DOHH2 (cell line): ENCODE data around the gene TYW1.
"Not testable (repeated sequence)": the region's sequence is repeated elsewhere in the genome, so short reads cannot be mapped to it uniquely, and the experiment has no call there.

Experiments
- H3F3A ChIP-seq: fragments of 200-600 bp; sonication (generic), shearing (Covaris generic); 2 replicates; pipeline ENCODE4 v1.6.0; 2016; ENCODE audit warnings: antibody characterized with exemption, mild to moderate bottlenecking; ENCODE audit not compliant: control insufficient read depth, insufficient read depth
- H3K27ac ChIP-seq: fragments of 200-600 bp; sonication (generic); 2 replicates; pipeline ENCODE4 v1.5.1; 2014; ENCODE audit warnings: low read depth, mild to moderate bottlenecking, low read length, moderate library complexity
- H3K27me3 ChIP-seq: fragments of 200-600 bp; sonication (generic); 2 replicates; pipeline ENCODE4 v1.6.1; 2014; ENCODE audit warnings: mild to moderate bottlenecking, low read length, mixed read lengths; ENCODE audit not compliant: control insufficient read depth
- H3K36me3 ChIP-seq: fragments of 200-600 bp; sonication (generic); 2 replicates; pipeline ENCODE4 v1.6.1; 2014; ENCODE audit warnings: mild to moderate bottlenecking, low read length, moderate library complexity, mixed read lengths; ENCODE audit not compliant: control insufficient read depth
- H3K4me1 ChIP-seq: fragments of 200-600 bp; sonication (generic); 2 replicates; pipeline ENCODE4 v1.6.1; 2014; ENCODE audit warnings: mild to moderate bottlenecking, low read length, mixed read lengths; ENCODE audit not compliant: control insufficient read depth
- H3K4me2 ChIP-seq: fragments of 200-600 bp; sonication (generic); 2 replicates; pipeline ENCODE4 v1.6.0; 2014; ENCODE audit warnings: mild to moderate bottlenecking, low read length, moderate library complexity
- H3K4me3 ChIP-seq: fragments of 200-600 bp; sonication (generic); 2 replicates; pipeline ENCODE4 v1.5.1; 2014; ENCODE audit warnings: mild to moderate bottlenecking, low read length, mixed read lengths
- H3K79me2 ChIP-seq: fragments of 200-600 bp; sonication (generic); 2 replicates; pipeline ENCODE4 v1.6.1; 2014; ENCODE audit warnings: mild to moderate bottlenecking, low read length, mixed read lengths; ENCODE audit not compliant: control insufficient read depth
- H3K9me2 ChIP-seq: fragments of 200-600 bp; sonication (generic); replicated peaks from 2 replicates; pipeline ENCODE4 v1.6.1; 2014; ENCODE audit warnings: mild to moderate bottlenecking, low read length, mixed read lengths; ENCODE audit not compliant: control insufficient read depth
- H3K9me3 ChIP-seq: fragments of 200-600 bp; sonication (generic); 2 replicates; pipeline ENCODE4 v1.6.1; 2014; ENCODE audit warnings: antibody characterized with exemption, low read length, mixed read lengths; ENCODE audit not compliant: control insufficient read depth, insufficient read depth
- H4K20me1 ChIP-seq: fragments of 200-600 bp; sonication (generic); 2 replicates; pipeline ENCODE4 v1.6.0; 2014; ENCODE audit warnings: low read depth, mild to moderate bottlenecking, antibody characterized with exemption, low read length, moderate library complexity; ENCODE audit not compliant: control insufficient read depth, insufficient read depth
- EZH2phosphoT487 ChIP-seq: fragments of 200-600 bp; sonication (generic); IDR thresholded peaks from 2 replicates; pipeline ENCODE4 v1.6.1; 2017; ENCODE audit warnings: borderline replicate concordance, mild to moderate bottlenecking, antibody characterized with exemption, low read length, moderate library complexity, mixed read lengths
- TF ChIP-seq, protein P1 (sequence below): fragments of 200-600 bp; sonication (generic); IDR thresholded peaks from one replicate; pipeline ENCODE4 v1.5.1; 2014; ENCODE audit warnings: antibody characterized with exemption, mild to moderate bottlenecking, low read depth, low read length; ENCODE audit not compliant: poor library complexity, severe bottlenecking

The TYW1 gene

DNA sequence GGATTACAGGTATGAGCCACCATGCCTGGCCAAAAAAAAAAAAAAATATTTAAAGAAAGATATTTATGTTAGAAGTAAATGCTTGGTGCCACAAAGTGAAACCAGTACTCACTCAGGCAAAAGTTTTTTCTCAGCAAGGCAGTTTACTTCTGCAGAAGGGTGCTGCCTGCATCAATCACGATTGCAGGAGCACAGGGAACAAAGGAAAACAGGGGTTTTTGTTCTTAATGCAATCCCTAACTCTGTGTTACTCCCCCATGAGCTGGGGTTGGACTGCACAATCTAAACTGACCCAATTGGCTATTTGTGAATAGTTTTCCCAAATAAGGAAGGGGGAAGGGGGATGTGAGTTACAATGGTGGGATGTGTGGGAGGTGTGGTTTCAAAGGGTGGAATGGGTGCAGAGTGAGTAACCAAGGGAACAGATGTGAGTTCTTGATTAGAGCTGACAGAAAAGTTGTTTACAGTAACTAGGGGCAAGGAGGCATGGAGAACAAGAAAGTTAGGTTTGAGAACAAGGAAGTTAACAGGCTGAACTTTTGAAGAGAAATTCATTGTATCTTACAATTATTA is 255.4 kb downstream of the TYW1 start:
- Histone ChIP-seq H3K4me3 (no peak overlapping the region), H3K9me3 (peaks cover 6% of the 10 kb centered on the region; the same call in 1 of the 2 replicates), H3K27ac (no peak overlapping the region), H3K4me2 (no peak overlapping the region), H3F3A (no peaks in the 10 kb centered on the region), H3K4me1 (no peaks in the 10 kb centered on the region), H3K27me3 (no peaks in the 10 kb centered on the region), H3K79me2 (no peaks in the 10 kb centered on the region), H3K36me3 (no peaks in the 10 kb centered on the region), H3K9me2 (no peaks in the 10 kb centered on the region), H4K20me1 (no peaks in the 10 kb centered on the region)
- TF ChIP-seq EZH2phosphoT487: no peak
- TF ChIP-seq, protein P1, sequence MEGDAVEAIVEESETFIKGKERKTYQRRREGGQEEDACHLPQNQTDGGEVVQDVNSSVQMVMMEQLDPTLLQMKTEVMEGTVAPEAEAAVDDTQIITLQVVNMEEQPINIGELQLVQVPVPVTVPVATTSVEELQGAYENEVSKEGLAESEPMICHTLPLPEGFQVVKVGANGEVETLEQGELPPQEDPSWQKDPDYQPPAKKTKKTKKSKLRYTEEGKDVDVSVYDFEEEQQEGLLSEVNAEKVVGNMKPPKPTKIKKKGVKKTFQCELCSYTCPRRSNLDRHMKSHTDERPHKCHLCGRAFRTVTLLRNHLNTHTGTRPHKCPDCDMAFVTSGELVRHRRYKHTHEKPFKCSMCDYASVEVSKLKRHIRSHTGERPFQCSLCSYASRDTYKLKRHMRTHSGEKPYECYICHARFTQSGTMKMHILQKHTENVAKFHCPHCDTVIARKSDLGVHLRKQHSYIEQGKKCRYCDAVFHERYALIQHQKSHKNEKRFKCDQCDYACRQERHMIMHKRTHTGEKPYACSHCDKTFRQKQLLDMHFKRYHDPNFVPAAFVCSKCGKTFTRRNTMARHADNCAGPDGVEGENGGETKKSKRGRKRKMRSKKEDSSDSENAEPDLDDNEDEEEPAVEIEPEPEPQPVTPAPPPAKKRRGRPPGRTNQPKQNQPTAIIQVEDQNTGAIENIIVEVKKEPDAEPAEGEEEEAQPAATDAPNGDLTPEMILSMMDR: no peak

DNA sequence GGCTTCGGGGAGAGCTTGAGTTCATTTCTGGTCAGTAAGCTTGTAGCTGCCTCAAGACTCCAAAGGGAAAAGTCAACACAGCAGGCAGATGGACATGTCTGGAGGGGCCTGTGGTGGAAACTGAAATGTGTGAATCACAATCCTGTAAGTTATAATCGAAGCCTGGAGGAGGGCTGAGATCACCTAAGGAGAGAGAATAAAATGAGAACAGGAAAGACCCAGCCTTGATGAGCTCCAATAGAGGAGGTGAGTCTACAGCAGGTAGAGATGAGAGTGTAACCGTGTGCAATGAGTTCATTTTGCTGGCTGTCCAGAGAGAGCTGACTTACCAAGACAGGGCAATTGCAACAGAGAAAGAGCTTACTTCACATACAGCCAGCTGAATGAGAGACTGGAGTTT is 258.4 kb downstream of the TYW1 start:
- not testable (repeated sequence) for H3K4me2 ChIP-seq, H3K4me1 ChIP-seq, H3K27me3 ChIP-seq, H3F3A ChIP-seq, H3K27ac ChIP-seq, H3K9me3 ChIP-seq, H4K20me1 ChIP-seq, H3K4me3 ChIP-seq, H3K79me2 ChIP-seq, H3K36me3 ChIP-seq, H3K9me2 ChIP-seq

DNA sequence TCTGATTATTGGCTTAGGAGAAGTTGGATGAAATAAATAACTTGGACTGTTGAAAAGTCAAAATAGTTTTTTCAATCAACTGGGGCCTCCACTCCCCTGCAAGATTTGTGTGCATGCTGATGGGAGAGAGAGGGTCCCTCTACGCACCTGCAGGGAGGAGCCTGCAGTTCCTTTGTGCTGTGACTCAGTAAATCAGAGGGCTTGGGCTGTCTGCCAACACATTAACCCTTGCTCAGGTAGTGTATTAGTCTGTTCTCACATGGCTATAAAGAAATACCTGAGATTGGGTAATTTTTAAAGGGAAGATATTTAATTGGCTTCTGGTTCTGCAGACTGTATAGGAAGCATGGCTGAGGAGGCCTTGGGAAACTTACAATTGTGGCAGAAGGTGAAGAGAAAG is 261.1 kb downstream of the TYW1 start:
- not testable (repeated sequence) for H3F3A ChIP-seq, H3K27me3 ChIP-seq, H4K20me1 ChIP-seq, H3K4me1 ChIP-seq, H3K27ac ChIP-seq, H3K4me3 ChIP-seq, H3K9me2 ChIP-seq, H3K4me2 ChIP-seq, H3K79me2 ChIP-seq, H3K36me3 ChIP-seq, H3K9me3 ChIP-seq

GRCh38 chr7:67259363-67259762 is 262.7 kb downstream of the TYW1 start:
- not testable (repeated sequence) for H3K27ac ChIP-seq, H3K9me3 ChIP-seq, H4K20me1 ChIP-seq, H3K4me3 ChIP-seq, H3K36me3 ChIP-seq, H3K27me3 ChIP-seq, H3K4me2 ChIP-seq, H3K4me1 ChIP-seq, H3K79me2 ChIP-seq, H3F3A ChIP-seq, H3K9me2 ChIP-seq

- not testable (repeated sequence) for H3K36me3 ChIP-seq, H3K9me3 ChIP-seq, H3K9me2 ChIP-seq, H3K4me2 ChIP-seq, H3K27ac ChIP-seq, H3K27me3 ChIP-seq, H3F3A ChIP-seq, H3K79me2 ChIP-seq, H4K20me1 ChIP-seq, H3K4me3 ChIP-seq, H3K4me1 ChIP-seq
These were observed 263.5 kb downstream of the TYW1 start for GRCh38 chr7:67260166-67260586.

GRCh38 chr7:67264000-67264399 is 267.4 kb downstream of the TYW1 start:
- H3K9me2 ChIP-seq, H3K27me3 ChIP-seq, H3K9me3 ChIP-seq, H3K79me2 ChIP-seq, H3K27ac ChIP-seq, H3F3A ChIP-seq, H3K4me3 ChIP-seq, H3K4me2 ChIP-seq, H4K20me1 ChIP-seq, H3K36me3 ChIP-seq, H3K4me1 ChIP-seq: not testable (repeated sequence)

- H3K9me3 ChIP-seq, H3K27ac ChIP-seq, H3K4me3 ChIP-seq, H3K4me2 ChIP-seq, H4K20me1 ChIP-seq, H3K9me2 ChIP-seq, H3K79me2 ChIP-seq, H3F3A ChIP-seq, H3K4me1 ChIP-seq, H3K36me3 ChIP-seq, H3K27me3 ChIP-seq: not testable (repeated sequence)
These were observed 269.4 kb downstream of the TYW1 start for GRCh38 chr7:67266070-67266469.
